ENCODE data around the gene ZFYVE21. TPM values are rescaled to one million over a fixed set of nuclear protein-coding genes. Genes with fewer than 3 reads are reported as not detected.

The ZFYVE21 gene
- total RNA-seq, 4 donors from 2014 or later, result 168 to 190 (median 177) TPM

DNA sequence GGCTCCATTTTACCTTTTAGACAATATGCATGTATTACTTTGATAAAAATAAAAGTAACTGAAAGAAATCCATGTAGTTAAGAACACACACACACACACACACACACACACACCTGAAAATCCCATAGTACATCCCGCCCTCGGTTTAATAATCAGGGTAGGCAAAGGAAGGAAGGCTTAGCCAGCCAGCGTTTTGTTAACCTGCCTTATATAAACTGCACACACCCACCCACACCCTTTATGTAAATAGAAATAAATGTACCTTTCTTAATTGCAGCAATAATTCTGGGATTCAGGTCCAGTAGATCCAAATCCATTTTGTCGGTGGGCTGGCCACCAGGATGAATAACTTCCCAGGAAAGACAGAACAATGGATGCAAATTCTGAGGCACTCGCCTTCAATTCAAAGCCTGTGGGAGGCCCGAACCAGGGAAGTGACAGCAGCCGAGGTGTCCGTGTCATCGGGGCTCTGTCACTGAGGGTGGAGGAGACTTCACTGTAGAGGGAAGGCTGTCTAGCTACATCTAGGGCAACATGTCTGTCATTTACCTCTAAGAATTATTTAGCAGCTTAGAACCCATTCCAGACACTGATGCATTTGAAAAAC lies 4.7 kb upstream of the ZFYVE21 start:
- 61% methylated on average over 9 of the region's 9 CpGs for WGBS
- H3K4me3 ChIP-seq, result no peak overlapping the region
- H3K9me3 ChIP-seq, result no peaks in the 10 kb centered on the region
- no peak for DNase-seq (ENCODE audit: low spot score in 2 of 2)
- peaks cover 19% of the 10 kb centered on the region for H3K36me3 ChIP-seq
- TF ChIP-seq, protein P1, sequence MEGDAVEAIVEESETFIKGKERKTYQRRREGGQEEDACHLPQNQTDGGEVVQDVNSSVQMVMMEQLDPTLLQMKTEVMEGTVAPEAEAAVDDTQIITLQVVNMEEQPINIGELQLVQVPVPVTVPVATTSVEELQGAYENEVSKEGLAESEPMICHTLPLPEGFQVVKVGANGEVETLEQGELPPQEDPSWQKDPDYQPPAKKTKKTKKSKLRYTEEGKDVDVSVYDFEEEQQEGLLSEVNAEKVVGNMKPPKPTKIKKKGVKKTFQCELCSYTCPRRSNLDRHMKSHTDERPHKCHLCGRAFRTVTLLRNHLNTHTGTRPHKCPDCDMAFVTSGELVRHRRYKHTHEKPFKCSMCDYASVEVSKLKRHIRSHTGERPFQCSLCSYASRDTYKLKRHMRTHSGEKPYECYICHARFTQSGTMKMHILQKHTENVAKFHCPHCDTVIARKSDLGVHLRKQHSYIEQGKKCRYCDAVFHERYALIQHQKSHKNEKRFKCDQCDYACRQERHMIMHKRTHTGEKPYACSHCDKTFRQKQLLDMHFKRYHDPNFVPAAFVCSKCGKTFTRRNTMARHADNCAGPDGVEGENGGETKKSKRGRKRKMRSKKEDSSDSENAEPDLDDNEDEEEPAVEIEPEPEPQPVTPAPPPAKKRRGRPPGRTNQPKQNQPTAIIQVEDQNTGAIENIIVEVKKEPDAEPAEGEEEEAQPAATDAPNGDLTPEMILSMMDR (IDR thresholded peaks at IDR 0.05), result no peak
- TF ChIP-seq EP300 (IDR thresholded peaks at IDR 0.05) (no peak), POLR2AphosphoS5 (IDR thresholded peaks at IDR 0.05) (no peak), POLR2A (IDR thresholded peaks at IDR 0.05) (no peak)
- H3K27me3 ChIP-seq, result no peaks in the 10 kb centered on the region
- H3K4me1 ChIP-seq, result peaks cover 86% of the 10 kb centered on the region
- H3K27ac ChIP-seq, result peak overlapping the region; percentile 84

DNA sequence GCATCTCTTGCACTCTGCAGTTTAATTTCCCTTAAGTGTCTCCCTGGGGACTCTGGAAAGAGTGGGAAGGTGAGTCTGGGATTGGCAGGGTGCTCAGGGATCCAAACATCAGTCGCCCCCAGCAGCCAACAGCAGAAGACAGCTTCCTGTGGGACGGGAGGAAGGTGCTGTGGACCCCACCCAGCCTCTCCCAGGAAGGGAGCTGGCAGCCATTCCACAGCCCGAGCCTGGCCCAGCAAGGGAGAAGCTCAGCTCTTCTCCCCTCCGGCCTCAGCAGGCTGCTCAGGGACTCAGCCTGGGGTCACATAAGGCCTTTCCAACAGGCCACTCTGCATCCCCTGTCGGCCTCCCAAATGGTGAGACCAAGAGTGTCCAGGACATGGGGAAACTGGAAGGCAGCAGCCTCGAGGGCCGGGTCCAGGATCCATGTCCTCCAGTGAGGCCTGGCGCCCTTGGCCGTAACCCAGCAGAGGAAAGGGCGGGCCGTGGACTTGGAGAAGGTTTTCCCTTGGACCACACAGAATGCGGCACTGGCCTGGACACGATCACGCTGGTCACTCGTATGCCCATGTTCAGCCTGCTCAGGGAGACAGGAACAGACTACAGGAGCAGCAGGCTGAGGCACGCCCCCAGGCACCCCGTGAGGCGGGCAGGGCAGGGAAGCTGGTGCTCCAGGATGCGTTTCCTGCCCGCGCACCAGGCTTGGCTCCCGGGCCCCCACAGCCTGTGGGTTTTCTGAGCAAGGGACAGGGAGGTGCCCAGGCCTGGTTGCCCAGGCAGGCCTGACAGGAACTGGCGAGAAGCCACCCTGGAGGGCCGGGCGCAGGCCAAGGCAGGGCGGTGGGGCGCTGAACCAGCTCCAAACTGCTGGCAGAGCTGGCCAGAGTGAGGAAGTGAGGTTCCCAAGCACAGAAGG lies 3.8 kb upstream of the ZFYVE21 start:
- H3K27me3 ChIP-seq, result no peaks in the 10 kb centered on the region
- no peak for TF ChIP-seq EP300 (IDR thresholded peaks at IDR 0.05)
- TF ChIP-seq, protein P1 (IDR thresholded peaks at IDR 0.05), result no peak
- no peak for TF ChIP-seq POLR2A (IDR thresholded peaks at IDR 0.05)
- no peak for TF ChIP-seq POLR2AphosphoS5 (IDR thresholded peaks at IDR 0.05)
- H3K36me3 ChIP-seq, result peaks cover 11% of the 10 kb centered on the region
- H3K4me1 ChIP-seq, result peaks cover 90% of the 10 kb centered on the region
- peak overlapping the region; percentile 84 for H3K27ac ChIP-seq
- H3K4me3 ChIP-seq, result peak overlapping the region; percentile 13
- no peak for DNase-seq (ENCODE audit: low spot score in 2 of 2)
- no peaks in the 10 kb centered on the region for H3K9me3 ChIP-seq
- no CpG with 5 or more reads among the region's 27 CpGs for WGBS

DNA sequence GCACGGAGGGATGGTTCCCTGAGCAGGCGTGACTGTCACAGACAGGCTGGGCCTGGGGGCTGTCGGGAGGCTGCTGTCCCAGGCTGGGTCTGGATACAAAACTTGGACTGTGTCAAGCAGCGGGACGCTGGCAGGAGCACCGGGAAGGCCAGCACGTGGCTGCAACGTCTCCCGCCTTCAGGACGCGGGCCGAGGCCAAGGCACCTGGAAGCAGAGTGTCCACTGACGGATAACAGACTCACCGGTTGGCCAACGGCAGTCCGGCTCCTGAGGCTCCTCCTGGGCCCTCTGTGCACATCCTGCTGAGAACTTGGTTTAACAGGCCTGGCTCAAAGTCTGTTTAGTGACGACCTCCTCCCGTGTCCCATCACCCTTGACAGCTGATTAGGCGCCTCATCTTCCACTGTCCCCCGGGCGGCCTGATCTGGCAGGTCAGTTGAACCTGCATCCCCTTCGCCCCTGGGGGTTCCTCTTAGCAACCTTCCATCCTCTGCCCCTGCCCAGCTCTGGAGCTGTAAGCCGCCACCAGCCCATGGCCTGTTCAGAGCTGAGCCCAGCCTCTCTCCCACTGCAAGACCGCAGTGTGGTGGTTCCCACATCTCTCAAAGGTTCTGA lies 2.9 kb upstream of the ZFYVE21 start:
- no peak for DNase-seq (ENCODE audit: low spot score in 2 of 2)
- Histone ChIP-seq H3K36me3 (peaks cover 4% of the 10 kb centered on the region), H3K4me1 (peaks cover 90% of the 10 kb centered on the region), H3K27ac (peak overlapping the region; percentile 84), H3K27me3 (no peaks in the 10 kb centered on the region), H3K9me3 (no peaks in the 10 kb centered on the region), H3K4me3 (no peak overlapping the region)
- WGBS, result 84% methylated on average over 9 of the region's 24 CpGs
- TF ChIP-seq EP300 (IDR thresholded peaks at IDR 0.05) (no peak), POLR2AphosphoS5 (IDR thresholded peaks at IDR 0.05) (peak in 1 of 3 donors; percentile 7), POLR2A (IDR thresholded peaks at IDR 0.05) (no peak)
- TF ChIP-seq, protein P1 (IDR thresholded peaks at IDR 0.05), result no peak

DNA sequence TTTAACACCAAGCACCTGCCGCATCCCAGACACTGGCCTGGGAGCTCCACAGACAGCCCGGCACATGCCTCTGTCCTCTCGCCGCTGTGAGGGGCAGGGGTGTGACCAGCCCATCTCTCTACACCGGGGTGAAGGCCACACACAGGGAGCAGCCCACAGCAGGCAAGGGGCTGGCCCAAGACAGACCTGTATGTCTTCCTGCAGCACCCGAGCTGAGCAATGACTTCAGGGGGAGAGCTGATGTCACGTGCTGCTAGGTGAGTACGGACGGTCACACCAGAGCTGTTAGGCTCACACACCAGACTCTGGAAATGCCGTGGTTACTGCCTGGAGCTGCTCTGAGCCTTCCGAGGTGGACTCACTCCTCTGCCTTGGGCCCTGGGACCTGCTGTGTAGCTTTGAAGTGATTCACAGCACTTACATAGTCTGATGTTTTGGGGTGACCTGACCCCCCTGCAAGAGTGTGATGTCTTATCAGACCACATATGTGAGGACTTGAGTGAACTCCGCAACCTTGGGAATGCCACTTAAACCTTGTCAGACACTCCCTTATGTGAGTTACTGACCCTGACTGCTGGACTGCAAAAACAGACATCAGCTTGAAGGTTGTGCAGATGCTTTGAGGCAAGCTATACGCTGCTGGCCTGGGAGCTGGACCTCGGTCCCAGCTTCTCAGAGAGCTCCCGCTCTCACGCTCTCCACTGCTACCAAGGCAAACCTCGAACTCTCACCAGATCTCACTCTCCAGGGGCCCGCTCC lies 2.1 kb upstream of the ZFYVE21 start:
- no peaks in the 10 kb centered on the region for H3K27me3 ChIP-seq
- 84% methylated on average over 10 of the region's 18 CpGs for WGBS
- no peak overlapping the region for H3K4me3 ChIP-seq
- no peaks in the 10 kb centered on the region for H3K36me3 ChIP-seq
- peaks cover 90% of the 10 kb centered on the region for H3K4me1 ChIP-seq
- peak overlapping the region; percentile 84 for H3K27ac ChIP-seq
- DNase-seq (ENCODE audit: low spot score in 2 of 2), result no peak
- TF ChIP-seq, protein P1 (IDR thresholded peaks at IDR 0.05), result no peak
- H3K9me3 ChIP-seq, result no peaks in the 10 kb centered on the region
